Measurements from ENCODE around the gene ERICH3.

ERICH3 gene

GRCh38 chr1:74526708-74527107 is 146.9 kb downstream of the ERICH3 start:
- no peak for DNase-seq (ENCODE audit: low read depth)

DNA sequence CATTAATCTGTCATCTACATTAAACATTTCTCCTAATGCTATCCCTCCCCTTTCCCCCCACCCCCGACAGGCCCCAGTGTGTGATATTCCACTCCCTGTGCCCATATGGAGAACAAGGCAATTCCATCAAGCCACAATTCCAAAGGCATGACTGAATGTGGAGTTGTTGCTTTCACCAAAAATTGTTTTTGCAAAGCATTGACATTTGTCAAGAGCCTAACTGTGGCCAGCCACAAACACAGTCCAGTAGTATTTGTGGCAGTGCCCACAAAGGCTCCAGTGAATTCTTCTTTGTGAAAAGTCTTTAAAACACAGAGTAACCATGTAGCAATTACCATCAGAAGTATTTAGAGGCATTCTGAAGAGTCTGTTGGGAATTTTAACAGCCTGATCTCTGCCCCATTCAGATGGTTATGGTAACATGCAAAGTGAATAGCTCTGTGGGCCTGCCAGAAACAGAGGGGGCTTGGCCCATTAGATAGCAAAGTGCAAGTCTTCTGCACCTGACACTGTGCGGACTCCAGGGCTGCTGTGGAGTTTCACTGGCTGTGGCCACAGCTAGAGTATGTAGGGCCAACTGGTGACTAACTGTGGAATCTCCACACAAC is 149.6 kb downstream of the ERICH3 start:
- no peak for DNase-seq (ENCODE audit: low read depth)
- H3K4me3 ChIP-seq (ENCODE audit: low read depth, low read length), result no peak overlapping the region
- TF ChIP-seq CTCF (conservative IDR thresholded peaks at IDR 0.05; ENCODE audit: low read depth, low read length), result no peak

More at GRCh38 chr1:74526708-74527107, 146.9 kb downstream of the ERICH3 start:
- H3K4me3 ChIP-seq (ENCODE audit: low read depth, low read length), result no peak overlapping the region
- TF ChIP-seq CTCF (conservative IDR thresholded peaks at IDR 0.05; ENCODE audit: low read depth, low read length), result no peak

GRCh38 chr1:74522148-74522547 is 151.4 kb downstream of the ERICH3 start:
- no peak overlapping the region for H3K4me3 ChIP-seq (ENCODE audit: low read depth, low read length)
- no peak for TF ChIP-seq CTCF (conservative IDR thresholded peaks at IDR 0.05; ENCODE audit: low read depth, low read length)
- DNase-seq (ENCODE audit: low read depth), result no peak

Data from choroid plexus epithelial cell (primary cell).